Esophagus squamous epithelium (tissue), 5 donors: ENCODE measurements around the gene CTNND2. TPM values are rescaled to one million over a fixed set of nuclear protein-coding genes. Genes with fewer than 3 reads are reported as not detected.

ENCODE experiments used
- DNase-seq: peaks from one replicate; lab custom pipeline; 2025; lab: John Stamatoyannopoulos, UW
- H3K27ac ChIP-seq, 4 donors: fragments of 200-600 bp; sonication (generic); one replicate each; pipeline ENCODE4 v1.5.1; 2016 to 2019; ENCODE audit warnings: mild to moderate bottlenecking in 1 of 4
- H3K27me3 ChIP-seq, 4 donors: fragments of 200-600 bp; sonication (generic); 1 replicate in 3 of 4; 2 replicates in 1 of 4; pipeline versions ENCODE4 v1.5.1 to v1.6.0; 2017 to 2021; ENCODE audit warnings: antibody characterized with exemption in 1 of 4
- H3K36me3 ChIP-seq, 3 donors: fragments of 200-600 bp; sonication (generic); one replicate each; pipeline ENCODE4 v1.5.1; 2016 to 2019
- H3K4me1 ChIP-seq, 3 donors: fragments of 200-600 bp; sonication (generic); one replicate each; pipeline ENCODE4 v1.5.1; 2017 to 2019
- H3K4me3 ChIP-seq, 4 donors: fragments of 200-600 bp; sonication (generic); 1 replicate in 3 of 4; 2 replicates in 1 of 4; pipeline ENCODE4 v1.5.1; 2016 to 2019; ENCODE audit warnings: mild to moderate bottlenecking in 2 of 4, moderate library complexity in 1 of 4
- H3K9me3 ChIP-seq, 3 donors: fragments of 200-600 bp; sonication (generic); one replicate each; pipeline ENCODE4 v1.5.1; 2016 to 2019
- CTCF ChIP-seq, 6 experiments: fragments of 450-650 bp in 4 of 6; fragments of 200-600 bp in 2 of 6; sonication (generic) in 2 of 6; IDR thresholded peaks; one replicate each; pipeline ENCODE4 v1.5.1; 2016 to 2019; ENCODE audit warnings: antibody characterized with exemption in 6 of 6, mild to moderate bottlenecking in 4 of 6, moderate library complexity in 4 of 6
- POLR2A ChIP-seq, 4 donors: fragments of 450-650 bp; IDR thresholded peaks; one replicate each; pipeline ENCODE4 v1.6.1; 2017; ENCODE audit warnings: antibody characterized with exemption in 4 of 4, mild to moderate bottlenecking in 4 of 4, moderate library complexity in 3 of 4
- WGBS, 2 donors: methylation state at CpG; one replicate each; pipeline ENCODE4 v1.1.5; 2018; 5-methylcytosine and 5-hydroxymethylcytosine counted together
- intact Hi-C: fragments of 100-400 bp; cut with DNase I; formaldehyde crosslinking; loops from one replicate; pipeline ENCODE4 v1.15.0; 2022
- total RNA-seq, 4 donors: library from RNA; depleted of rRNA; stranded (reverse); fragments of >200 nt; gene quantifications; one replicate each; pipeline ENCODE4 v1.1.0, GENCODE V29; 2016
- donor health status: DM: yes; HTN: yes; CAD: no.

Gene CTNND2
- total RNA-seq, 4 donors from 2014 or later: 0.38 to 0.50 TPM; not detected in 2

GRCh38 chr5:11251247-11251646, 653.0 kb downstream of the CTNND2 start:
- DNase-seq: no peak
- H3K4me1 ChIP-seq: peaks cover 0 to 4% (median 0%) of the 10 kb centered on the region in 3 donors
- TF ChIP-seq CTCF (IDR thresholded peaks at IDR 0.05): no peak
- TF ChIP-seq POLR2A (IDR thresholded peaks at IDR 0.05): no peak
- no peaks in the 10 kb centered on the region for H3K36me3 ChIP-seq
- 21 to 29% methylated on average over 6 of the region's 6 CpGs for WGBS, 2 donors
- H3K4me3 ChIP-seq: no peak overlapping the region
- H3K27me3 ChIP-seq: no peaks in the 10 kb centered on the region
- no peak overlapping the region for H3K27ac ChIP-seq
- H3K9me3 ChIP-seq: no peaks in the 10 kb centered on the region
- intact Hi-C loops: no loop called here

GRCh38 chr5:11248966-11249365, 655.3 kb downstream of the CTNND2 start:
- DNase-seq: no peak
- 71 to 79% methylated on average over 3 to 4 of the region's 4 CpGs for WGBS, 2 donors
- Histone ChIP-seq H3K4me3 (no peak overlapping the region), H3K27ac (no peak overlapping the region), H3K27me3 (no peaks in the 10 kb centered on the region), H3K9me3 (no peaks in the 10 kb centered on the region), H3K36me3 (no peaks in the 10 kb centered on the region), H3K4me1 (peaks cover 0 to 4% (median 0%) of the 10 kb centered on the region in 3 donors)
- TF ChIP-seq CTCF (IDR thresholded peaks at IDR 0.05) (no peak), POLR2A (IDR thresholded peaks at IDR 0.05) (no peak)
- intact Hi-C loops: no loop called here

- DNase-seq: no peak
- H3K4me3 ChIP-seq: no peak overlapping the region
- no peak for TF ChIP-seq CTCF (IDR thresholded peaks at IDR 0.05)
- no peak for TF ChIP-seq POLR2A (IDR thresholded peaks at IDR 0.05)
- no peak overlapping the region for H3K27ac ChIP-seq
- intact Hi-C loops: no loop called here
- 79 to 82% methylated on average over 3 of the region's 3 CpGs for WGBS, 2 donors
- H3K27me3 ChIP-seq: no peaks in the 10 kb centered on the region
- H3K36me3 ChIP-seq: no peaks in the 10 kb centered on the region
- no peaks in the 10 kb centered on the region for H3K9me3 ChIP-seq
- H3K4me1 ChIP-seq: peaks cover 0 to 4% (median 0%) of the 10 kb centered on the region in 3 donors
These were observed 657.0 kb downstream of the CTNND2 start for GRCh38 chr5:11247224-11247623.

GRCh38 chr5:11240293-11241190, 663.7 kb downstream of the CTNND2 start:
- Histone ChIP-seq H3K9me3 (no peaks in the 10 kb centered on the region), H3K27me3 (no peaks in the 10 kb centered on the region), H3K4me3 (no peak overlapping the region), H3K27ac (no peak overlapping the region), H3K4me1 (no peaks in the 10 kb centered on the region), H3K36me3 (no peaks in the 10 kb centered on the region)
- WGBS, 2 donors: 85 to 92% methylated on average over 2 of the region's 2 CpGs
- TF ChIP-seq CTCF (IDR thresholded peaks at IDR 0.05) (no peak), POLR2A (IDR thresholded peaks at IDR 0.05) (no peak)
- intact Hi-C loops: no loop called here
- no peak for DNase-seq

GRCh38 chr5:11239261-11240015, 664.8 kb downstream of the CTNND2 start:
- intact Hi-C loops: no loop called here
- 69 to 76% methylated on average over 9 to 13 of the region's 13 CpGs for WGBS, 2 donors
- TF ChIP-seq POLR2A (IDR thresholded peaks at IDR 0.05) (no peak), CTCF (IDR thresholded peaks at IDR 0.05) (no peak)
- H3K9me3 ChIP-seq: no peaks in the 10 kb centered on the region
- no peaks in the 10 kb centered on the region for H3K27me3 ChIP-seq
- no peak for DNase-seq
- no peaks in the 10 kb centered on the region for H3K36me3 ChIP-seq
- no peak overlapping the region for H3K4me3 ChIP-seq
- H3K4me1 ChIP-seq: no peaks in the 10 kb centered on the region
- H3K27ac ChIP-seq: no peak overlapping the region
